Stimulated activated CD8-positive, alpha-beta memory T cell treated with anti-CD3 and anti-CD28 coated beads, Interleukin-12 subunit alpha, Interleukin-12 subunit beta, amount 100 ng/mL, for 4 hours (primary cell): ENCODE results near the gene RIPK4.

ENCODE experiments used
- DNase-seq: peaks from one replicate; pipeline ENCODE4 v3.0.0-alpha.2; 2020; ENCODE audit warnings: low read depth

The RIPK4 gene

DNA sequence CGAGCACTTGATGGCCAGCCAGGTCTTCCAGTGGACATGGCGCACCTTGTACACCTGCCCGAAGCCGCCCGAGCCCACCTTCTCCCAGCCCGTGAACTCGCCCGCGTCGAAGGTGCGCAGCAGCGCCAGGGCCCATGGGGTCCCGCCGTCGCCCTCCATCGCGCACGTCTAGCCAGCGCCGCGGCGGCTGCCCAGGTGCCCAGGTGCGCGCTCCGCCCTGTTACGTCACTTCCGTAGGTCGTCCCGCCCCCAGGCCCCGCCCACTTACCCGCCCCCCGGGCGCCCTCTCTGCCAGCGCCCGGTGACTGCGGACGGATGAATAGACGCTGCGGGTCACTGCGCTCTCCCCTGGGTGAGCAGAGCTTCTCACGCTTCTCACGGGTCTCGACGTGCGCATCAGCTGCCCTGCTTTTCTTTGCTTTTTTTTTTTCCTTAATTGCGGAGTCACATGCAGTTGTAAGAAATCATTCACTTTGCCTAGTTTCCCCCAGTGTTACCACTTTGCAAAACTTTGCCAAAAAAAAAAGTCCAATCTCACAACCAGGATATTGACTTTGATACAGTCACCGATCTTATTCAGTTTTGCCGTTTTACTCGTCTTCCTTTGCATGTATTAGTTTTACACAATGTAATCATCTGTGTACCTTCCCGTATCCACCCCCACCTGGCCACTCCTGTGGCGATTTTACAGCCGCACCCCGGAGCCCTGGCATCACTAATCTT, at the start of gene RIPK4:
Gene RIPK4, minus strand, starts transcription at position 170 of the 723 bp plus-strand sequence. Its CDS starts 11 bp downstream, at position 159.
- peak; percentile 34 for DNase-seq

DNA sequence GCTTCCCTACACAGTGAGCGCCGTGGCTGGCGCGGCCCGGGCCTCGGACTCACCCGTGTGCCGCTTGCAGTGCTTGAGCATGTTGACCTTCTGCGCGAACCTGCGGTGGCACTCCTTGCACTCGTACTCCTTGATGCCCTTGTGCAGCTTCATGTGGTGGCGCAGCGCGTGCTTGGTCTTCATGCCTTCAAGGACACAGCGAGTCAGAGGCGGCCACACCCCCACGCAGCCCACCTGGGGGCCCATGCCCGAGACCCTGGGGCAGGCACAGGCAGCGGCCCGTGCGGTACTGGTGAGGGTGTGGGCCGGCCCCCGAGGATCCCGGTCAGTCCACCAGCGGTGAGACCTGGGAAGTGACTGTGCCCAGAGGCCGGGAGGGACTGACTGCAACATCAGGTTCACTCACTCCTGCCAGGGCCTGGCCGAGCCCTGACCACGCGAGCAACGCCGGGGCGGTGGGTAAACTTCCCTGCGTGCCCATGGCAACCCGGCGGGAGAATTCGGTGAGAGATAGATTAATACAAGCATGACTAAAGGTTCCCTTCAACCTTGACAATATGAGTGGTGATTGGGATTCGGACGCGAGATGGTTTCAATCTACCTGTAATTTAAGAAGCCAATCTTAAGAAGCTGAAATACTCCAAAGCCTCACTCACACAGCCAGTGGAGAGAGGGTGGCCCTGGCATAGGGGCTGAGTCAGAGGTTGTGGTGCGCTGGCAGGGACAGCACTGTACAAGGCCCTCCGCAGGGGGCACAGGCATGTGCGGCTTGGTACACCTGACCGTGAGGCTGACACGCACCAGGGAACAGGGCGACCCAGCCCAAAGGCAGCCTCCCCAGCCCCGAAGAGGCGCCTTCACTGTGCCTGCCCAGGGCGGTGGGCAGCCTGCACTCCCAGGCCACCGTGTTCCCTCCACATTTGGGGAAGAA, 49.1 kb upstream of the RIPK4 start:
- DNase-seq: no peak

- DNase-seq: no peak
Measured at GRCh38 chr21:41813226-41813625, 46.4 kb upstream of the RIPK4 start.

GRCh38 chr21:41812679-41813078, 45.8 kb upstream of the RIPK4 start:
- no peak for DNase-seq

- DNase-seq: no peak
Measured at GRCh38 chr21:41810597-41810932, 43.7 kb upstream of the RIPK4 start.

DNA sequence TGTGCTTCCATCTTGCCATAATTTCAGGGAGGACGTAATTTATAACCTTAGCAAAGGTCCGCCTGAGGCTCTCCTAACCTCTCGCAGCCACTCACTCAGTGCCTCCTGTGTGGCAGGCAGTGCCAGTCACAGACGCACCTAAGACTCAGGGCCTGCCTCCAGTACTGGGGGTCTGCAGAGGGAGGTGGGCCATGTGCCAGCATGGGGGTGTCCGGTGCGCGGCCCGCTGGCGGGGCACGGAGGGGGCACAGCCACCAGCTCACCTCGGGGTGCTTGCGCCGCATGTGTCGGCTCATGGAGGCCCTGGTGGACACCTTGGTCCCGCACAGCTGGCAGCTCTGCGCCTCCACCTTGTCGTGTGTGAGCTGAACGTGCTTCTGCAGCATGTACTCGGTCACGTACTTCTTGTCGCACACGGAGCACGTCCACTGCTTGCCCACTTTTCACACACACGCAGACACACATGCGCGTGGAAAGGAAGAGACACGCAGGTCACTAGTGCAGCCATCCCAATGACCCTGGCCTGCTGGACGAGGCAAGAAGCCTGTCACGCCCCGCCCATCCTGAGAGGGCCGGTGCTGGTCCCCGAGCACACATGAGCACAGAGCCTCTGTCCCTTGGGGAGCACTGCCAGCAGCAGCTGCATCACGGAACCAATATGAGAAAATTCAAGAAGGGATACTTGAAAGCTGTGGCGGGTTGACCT, 43.2 kb upstream of the RIPK4 start:
- DNase-seq: no peak

DNA sequence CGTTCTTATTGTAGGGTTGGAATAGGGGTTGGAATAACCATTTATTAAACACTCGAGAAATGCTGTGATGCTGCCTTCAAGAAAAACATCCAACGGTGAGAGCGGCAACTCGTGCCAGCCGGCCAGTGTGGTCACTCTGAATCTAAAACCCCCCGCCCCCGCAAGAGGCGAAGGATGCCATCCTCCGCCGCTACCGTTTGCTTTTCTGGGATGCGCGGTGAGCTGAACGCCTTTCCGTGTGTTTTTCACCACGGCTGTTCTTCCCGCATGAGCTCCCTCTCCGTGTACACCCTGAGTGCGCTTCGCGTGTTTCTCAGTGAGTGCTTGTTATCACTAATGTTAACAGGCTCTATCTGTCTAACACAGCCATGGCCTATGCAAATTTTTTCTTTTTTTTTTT, 42.0 kb upstream of the RIPK4 start:
- no peak for DNase-seq

GRCh38 chr21:41808094-41808493, 41.2 kb upstream of the RIPK4 start:
- DNase-seq: no peak

- DNase-seq: no peak
Measured at GRCh38 chr21:41806773-41807172, 39.9 kb upstream of the RIPK4 start.

- DNase-seq: no peak
Measured at GRCh38 chr21:41805643-41806042, 38.8 kb upstream of the RIPK4 start.

DNA sequence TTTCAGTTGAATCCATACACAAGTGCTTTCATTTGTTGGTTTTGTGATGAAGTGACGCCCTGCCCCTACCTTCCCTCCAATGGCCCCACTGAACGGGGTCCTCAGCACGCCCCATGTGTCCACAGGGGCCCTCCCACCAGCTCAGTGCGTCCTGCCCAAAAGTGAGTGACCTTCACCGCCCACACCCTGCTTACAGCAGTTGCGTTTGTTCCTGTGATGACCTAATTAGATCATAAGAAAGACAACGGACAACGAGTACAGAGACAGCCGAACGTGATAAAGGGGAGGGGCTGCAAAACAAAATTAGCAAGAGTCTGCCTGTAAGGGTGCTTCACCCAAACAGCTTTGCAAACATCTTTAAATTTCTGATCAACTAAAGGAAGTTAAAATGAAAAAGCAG, 38.2 kb upstream of the RIPK4 start:
- no peak for DNase-seq

- no peak for DNase-seq
Measured at GRCh38 chr21:41804381-41804780, 37.5 kb upstream of the RIPK4 start.

DNA sequence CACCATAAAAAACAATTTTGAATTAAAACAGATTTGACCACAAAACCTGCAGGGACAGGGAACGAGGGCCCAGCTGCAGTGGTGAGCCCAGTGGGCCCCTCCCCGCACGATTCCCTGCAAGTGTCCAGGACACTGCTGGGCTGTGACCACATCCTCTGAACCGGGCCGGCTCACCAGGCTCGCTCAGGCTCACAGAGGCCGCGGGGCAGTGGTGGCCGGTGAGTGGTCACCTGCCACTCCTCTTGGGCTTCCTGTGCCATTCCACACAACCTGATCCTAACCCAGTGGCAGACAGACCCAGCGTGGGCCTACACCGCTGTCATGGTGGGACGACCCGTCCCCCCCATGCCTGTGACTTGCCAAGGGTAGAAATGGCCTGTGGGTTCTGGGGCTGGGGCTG, 36.5 kb upstream of the RIPK4 start:
- DNase-seq: no peak

DNA sequence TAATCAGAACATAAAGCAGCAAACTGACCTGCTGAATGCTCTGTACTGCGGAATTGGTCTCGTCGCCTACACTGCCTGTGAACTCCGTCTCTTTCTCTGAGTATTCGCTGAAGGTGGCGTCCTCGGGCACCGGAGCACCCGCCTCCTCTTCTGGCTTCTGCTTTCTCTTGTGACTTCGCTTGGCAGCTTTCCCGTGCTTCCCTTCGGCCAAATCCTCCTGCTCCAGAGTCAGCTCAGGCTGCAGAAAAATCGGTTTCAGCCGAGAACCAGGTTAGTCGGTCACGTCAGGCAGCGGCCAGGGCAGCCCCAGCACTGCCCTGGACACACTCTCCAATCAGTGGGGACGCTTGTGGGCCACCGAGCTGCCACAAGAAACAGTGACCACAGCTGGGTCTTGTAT, 35.8 kb upstream of the RIPK4 start:
- DNase-seq: no peak

- no peak for DNase-seq
Measured at GRCh38 chr21:41802198-41802584, 35.3 kb upstream of the RIPK4 start.

GRCh38 chr21:41801321-41802197, 34.7 kb upstream of the RIPK4 start:
- DNase-seq: no peak

DNA sequence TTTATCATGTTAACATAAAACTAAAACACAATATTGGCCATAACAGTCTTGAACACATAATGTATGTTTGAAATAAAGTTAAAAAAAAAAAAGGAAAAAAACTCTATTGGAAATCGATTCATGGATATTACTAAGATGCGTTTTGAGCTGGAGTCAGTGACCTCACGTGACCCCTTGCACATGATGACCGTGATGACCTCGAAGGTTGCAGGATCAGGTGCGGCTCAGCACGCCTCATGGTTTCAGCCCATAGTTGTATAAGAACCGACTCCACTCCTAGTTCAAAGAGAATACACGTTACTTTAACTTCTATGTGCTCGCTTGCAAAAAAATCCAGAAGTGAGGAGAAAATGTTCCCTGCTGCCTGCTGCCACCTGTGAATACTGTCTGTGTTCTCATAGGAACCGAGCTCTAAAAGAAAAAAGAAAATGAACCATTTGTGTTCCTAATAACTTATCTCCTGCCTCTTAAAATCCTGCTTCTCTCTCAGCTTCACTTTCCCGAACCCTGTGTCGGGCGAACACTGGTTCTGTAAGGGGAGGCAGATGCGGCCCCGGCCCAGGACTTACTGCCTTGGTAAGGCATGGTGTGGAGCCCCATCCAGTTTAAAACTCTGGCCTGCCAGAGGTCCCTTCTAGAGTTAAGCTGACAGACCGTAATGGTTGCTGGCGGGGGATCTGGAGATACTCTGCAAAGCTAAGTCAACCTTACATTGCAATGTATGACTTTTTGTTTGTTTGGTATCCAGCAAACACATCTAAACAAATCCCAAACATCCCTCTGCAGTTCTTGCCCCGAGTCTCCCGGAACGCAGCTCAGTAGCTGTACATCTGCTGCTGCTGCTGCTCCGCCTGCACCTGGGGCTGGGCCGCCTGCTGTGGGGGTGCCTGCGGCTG, 33.8 kb upstream of the RIPK4 start:
- no peak for DNase-seq

- no peak for DNase-seq
Measured at GRCh38 chr21:41799763-41800162, 32.9 kb upstream of the RIPK4 start.

DNA sequence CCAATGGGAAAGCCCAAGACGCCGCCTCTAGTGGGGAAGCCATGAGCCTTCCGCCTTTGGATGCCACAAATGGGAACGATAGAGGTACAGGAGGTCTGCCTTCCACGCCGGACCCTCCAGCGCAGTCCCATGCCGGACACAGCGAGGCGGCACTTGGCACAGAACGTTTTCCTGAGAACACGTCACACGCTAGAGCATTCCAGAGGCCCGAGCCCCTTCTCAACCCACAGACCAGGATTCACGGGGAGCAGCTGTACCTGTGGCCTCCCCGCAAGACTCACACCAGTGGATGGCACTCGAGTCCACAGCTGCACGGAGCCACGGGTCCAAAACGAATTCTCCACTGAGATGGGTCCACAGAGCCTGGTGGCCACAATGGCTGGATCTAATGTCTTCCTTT, 31.5 kb upstream of the RIPK4 start:
- no peak for DNase-seq

- DNase-seq: no peak
Measured at GRCh38 chr21:41796476-41797080, 29.7 kb upstream of the RIPK4 start.
